ACC112 (cell line): ENCODE measurements around the gene METAP1D.

Source experiments
- H2AFZ ChIP-seq: fragments of 200-600 bp; sonication (generic); one replicate; pipeline ENCODE4 v1.6.0; 2017; ENCODE audit warnings: antibody characterized with exemption, low read length; ENCODE audit not compliant: unreplicated experiment
- H3K27ac ChIP-seq: fragments of 200-600 bp; sonication (generic); 2 replicates; pipeline ENCODE4 v1.5.1; 2014; ENCODE audit warnings: low read depth, mild to moderate bottlenecking, antibody characterized with exemption, low read length, moderate library complexity
- H3K27me3 ChIP-seq: fragments of 200-600 bp; sonication (generic); 2 replicates; pipeline ENCODE4 v1.6.1; 2014; ENCODE audit warnings: mild to moderate bottlenecking, antibody characterized with exemption, low read length, moderate library complexity, mixed read lengths; ENCODE audit not compliant: insufficient read depth
- H3K36me3 ChIP-seq: fragments of 200-600 bp; sonication (generic); 2 replicates; pipeline ENCODE4 v1.6.1; 2016; ENCODE audit warnings: mild to moderate bottlenecking, antibody characterized with exemption, low read length, moderate library complexity, mixed read lengths; ENCODE audit not compliant: insufficient read depth
- H3K4me1 ChIP-seq: fragments of 200-600 bp; sonication (generic); one replicate; pipeline ENCODE4 v1.6.1; 2016; ENCODE audit warnings: low read length, mixed read lengths; ENCODE audit not compliant: insufficient read depth, unreplicated experiment, control insufficient read depth
- H3K4me3 ChIP-seq: fragments of 200-600 bp; sonication (generic); 2 replicates; pipeline ENCODE4 v1.5.1; 2014; ENCODE audit warnings: mild to moderate bottlenecking, low read depth, low read length
- H3K79me2 ChIP-seq: fragments of 200-600 bp; sonication (generic); one replicate; pipeline ENCODE4 v1.6.0; 2016; ENCODE audit warnings: low read length; ENCODE audit not compliant: control insufficient read depth, unreplicated experiment, insufficient read depth

Gene METAP1D

DNA sequence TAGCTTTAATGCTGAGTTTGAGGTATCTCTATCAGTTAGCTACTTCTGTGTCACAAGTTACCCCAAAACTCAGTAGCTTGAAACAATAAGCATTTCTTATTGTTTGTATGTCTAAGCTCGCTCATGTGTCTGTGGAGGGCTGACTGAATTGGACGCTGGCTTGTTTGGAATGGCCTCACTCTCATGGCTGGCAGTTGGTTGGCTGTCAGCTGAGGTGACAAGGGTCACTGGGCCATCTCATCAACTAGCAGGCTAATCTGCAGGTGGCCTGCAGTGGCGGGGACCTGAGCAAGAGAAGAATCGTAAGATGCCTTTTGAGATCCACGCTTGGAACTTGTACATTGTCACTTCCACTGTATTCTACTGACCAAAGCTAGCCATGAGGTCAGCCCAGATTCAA lies 116.4 kb downstream of the METAP1D start:
- H3K79me2 ChIP-seq: no peaks in the 10 kb centered on the region
- no peaks in the 10 kb centered on the region for H3K36me3 ChIP-seq
- H3K4me1 ChIP-seq: peaks cover 17% of the 10 kb centered on the region
- no peaks in the 10 kb centered on the region for H3K27me3 ChIP-seq
- H3K4me3 ChIP-seq: no peak overlapping the region
- no peak overlapping the region for H2AFZ ChIP-seq
- H3K27ac ChIP-seq: no peak overlapping the region

DNA sequence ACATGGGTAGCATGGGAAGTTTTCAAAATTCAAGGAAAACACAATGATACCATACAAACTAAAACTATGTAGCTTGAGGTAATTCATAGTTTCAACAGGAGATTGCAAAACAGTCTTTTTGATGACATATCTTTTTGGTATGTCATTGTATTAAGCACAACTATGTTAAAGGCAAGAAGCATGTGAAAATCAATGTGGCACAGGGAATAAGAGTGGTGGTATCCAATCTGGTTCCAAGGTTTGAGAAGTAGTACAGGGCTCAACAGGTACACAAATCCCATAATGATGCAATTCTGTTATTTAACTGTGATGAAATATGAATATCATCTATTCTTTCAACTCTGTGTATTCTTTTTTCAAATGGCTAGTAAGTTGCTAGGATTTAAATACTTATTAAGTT lies 119.3 kb downstream of the METAP1D start:
- peak overlapping the region; percentile 67 for H3K4me3 ChIP-seq
- H3K4me1 ChIP-seq: peaks cover 23% of the 10 kb centered on the region
- H2AFZ ChIP-seq: peak overlapping the region; percentile 82
- H3K79me2 ChIP-seq: no peaks in the 10 kb centered on the region
- H3K27ac ChIP-seq: peak overlapping the region; percentile 97
- no peaks in the 10 kb centered on the region for H3K36me3 ChIP-seq
- H3K27me3 ChIP-seq: no peaks in the 10 kb centered on the region

DNA sequence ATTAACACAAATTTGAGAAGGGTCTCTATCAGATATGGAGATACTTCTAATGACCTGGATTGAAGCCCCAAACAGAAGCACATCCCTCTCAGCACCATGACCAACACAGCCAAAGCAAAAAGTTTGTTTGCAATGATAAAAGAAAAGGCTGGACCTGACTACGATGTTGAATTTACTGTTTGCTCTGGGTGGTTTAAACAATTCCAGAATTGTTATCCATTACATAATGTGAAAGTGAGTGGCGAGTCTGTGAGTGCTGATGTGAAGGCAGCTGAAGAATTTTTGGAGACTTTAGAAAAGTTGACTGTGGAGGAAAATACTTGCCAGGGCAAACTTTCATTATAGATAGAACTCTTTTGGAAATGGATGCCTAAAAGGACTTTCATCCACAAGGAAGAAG lies 120.4 kb downstream of the METAP1D start:
- no peaks in the 10 kb centered on the region for H3K27me3 ChIP-seq
- no peak overlapping the region for H2AFZ ChIP-seq
- no peaks in the 10 kb centered on the region for H3K79me2 ChIP-seq
- H3K27ac ChIP-seq: no peak overlapping the region
- no peaks in the 10 kb centered on the region for H3K36me3 ChIP-seq
- peaks cover 23% of the 10 kb centered on the region for H3K4me1 ChIP-seq
- H3K4me3 ChIP-seq: no peak overlapping the region

DNA sequence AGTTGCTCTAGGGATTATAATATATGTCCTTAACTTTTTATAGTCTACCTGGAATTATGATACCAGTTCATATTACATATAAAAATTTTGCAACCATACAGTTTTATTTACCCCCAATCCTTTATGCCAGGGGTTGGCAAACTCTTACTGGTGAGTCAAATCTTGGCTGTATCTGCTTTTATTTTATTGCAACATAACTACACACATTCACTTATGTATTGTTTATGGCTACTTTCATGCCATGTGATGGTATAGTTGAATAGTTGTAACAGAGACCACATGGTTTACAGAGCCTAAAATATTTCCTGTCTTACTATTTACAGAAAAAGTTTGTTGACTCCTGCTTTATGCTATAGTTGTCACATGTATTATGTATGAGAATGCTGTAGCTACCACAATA lies 128.7 kb downstream of the METAP1D start:
- Histone ChIP-seq H3K27me3 (no peaks in the 10 kb centered on the region), H2AFZ (no peak overlapping the region), H3K36me3 (no peaks in the 10 kb centered on the region), H3K4me1 (no peaks in the 10 kb centered on the region), H3K27ac (no peak overlapping the region), H3K4me3 (no peak overlapping the region), H3K79me2 (no peaks in the 10 kb centered on the region)

DNA sequence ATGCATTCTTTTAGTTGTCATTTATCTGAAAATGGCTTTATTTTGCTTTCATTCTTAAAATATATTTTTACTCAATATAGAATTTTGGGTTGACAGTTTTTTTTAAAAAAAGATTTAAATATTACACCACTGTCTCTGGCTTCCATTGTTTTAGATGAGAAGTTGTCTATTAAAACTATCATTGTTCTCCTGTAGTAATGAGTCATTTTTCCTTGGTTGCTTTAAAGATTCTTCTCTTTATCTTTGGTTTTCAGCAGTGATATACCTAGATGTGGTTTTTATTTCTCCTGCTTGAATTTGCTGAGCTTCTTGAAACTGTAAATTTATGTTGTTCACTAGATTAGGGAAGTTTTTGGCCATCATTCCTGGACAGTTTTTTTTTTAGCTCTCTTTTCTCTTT lies 129.7 kb downstream of the METAP1D start:
- no peaks in the 10 kb centered on the region for H3K27me3 ChIP-seq

More for the DNA sequence above, 129.7 kb downstream of the METAP1D start:
- Histone ChIP-seq H3K79me2 (no peaks in the 10 kb centered on the region), H3K27ac (no peak overlapping the region), H3K36me3 (no peaks in the 10 kb centered on the region), H3K4me3 (no peak overlapping the region), H2AFZ (no peak overlapping the region), H3K4me1 (no peaks in the 10 kb centered on the region)
